Activated T-cell treated with anti-CD3 and anti-CD28 coated beads, Interleukin-2, amount 50 U/mL, for 1 hour (primary cell): ENCODE data around the gene GABRG3.
"Not testable (repeated sequence)": the region's sequence is repeated elsewhere in the genome, so short reads cannot be mapped to it uniquely, and the experiment has no call there.

Experiments
- DNase-seq: peaks from one replicate; pipeline ENCODE4 v3.0.0-alpha.2; 2020

GABRG3 gene

DNA sequence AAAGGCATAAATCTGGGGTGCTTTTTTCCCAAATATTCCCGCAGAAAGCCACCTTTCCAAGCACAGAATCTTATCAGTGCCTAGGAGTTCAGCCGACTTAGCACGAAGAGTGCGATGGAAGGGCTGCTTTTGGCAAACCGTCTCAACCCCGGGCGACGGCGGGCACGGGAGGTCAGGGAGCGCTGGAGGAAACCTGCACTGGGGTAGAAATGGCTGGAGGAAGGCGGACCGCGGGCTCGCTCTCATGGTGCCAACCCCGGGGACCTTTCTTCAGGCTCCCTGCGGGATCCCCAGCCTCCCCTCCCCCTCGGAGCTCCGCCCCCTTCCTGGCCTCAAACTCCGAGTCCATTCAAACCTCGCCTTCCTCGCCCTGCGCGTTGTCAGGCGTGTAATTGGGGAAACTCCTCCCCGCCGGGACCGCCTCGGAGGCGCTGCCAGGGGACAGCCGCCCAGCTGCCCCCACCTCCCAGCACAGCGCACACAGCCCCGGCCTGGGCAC lies at the start of gene GABRG3:
GABRG3 (plus strand) TSS at position 470 of the 499 bp plus-strand sequence.
- no peak for DNase-seq

DNA sequence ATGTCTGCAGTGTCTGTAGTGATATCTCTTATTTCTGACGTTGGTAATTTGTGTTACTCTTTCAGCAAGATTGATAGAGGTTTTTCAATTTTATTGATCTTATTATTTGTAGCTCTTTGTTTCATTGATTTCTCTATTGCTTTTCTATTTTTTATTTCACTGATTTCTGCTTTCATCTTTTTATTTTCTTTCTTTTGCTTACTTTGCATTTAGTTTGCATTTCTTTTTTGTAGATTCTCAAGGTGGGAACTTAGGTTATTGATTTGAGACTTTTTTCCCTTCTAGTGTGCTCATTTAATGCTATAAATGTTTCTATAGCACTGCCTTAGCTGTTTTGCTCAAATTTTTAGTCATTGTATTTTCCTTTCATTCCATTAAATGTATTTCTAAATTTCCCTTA lies 49.5 kb upstream of the GABRG3 start:
- DNase-seq: no peak

DNA sequence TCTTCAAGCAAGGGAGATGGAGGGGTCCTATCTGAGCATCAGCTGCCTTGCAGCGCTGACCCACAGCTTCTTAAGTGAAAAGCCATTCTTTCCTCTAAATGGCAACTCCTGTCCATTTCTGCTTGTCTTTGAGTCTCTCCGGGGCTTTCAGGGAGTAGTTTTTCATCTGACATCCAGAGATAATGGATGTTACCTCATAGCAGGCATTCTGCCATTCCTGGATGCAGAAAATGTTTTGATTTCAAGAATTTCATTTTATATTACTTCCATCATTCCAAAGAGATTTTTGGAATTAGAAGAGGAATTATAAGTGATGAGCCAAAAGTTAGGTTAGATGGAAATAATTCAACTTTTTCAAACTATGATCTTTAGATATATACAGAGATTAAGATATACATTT lies 44.9 kb upstream of the GABRG3 start:
- DNase-seq: no peak

DNA sequence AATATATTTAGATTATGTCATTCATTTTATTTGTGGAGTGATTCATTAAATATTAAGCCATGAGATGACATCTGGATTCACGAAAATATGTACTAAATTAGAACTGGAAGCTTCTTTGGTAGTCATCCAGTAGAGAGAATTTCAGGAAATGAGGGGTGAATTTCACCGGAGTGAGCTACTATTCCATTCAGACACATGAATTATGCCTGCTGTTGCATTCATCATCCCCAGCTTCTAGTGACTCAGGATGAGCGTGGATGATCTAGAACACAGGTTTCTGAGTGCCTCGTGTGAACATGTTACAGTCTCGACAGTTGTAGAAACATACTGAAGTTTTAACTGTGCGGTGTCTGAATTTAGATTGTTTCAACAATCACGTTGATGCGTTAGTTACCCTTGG lies 42.9 kb upstream of the GABRG3 start:
- no peak for DNase-seq

DNA sequence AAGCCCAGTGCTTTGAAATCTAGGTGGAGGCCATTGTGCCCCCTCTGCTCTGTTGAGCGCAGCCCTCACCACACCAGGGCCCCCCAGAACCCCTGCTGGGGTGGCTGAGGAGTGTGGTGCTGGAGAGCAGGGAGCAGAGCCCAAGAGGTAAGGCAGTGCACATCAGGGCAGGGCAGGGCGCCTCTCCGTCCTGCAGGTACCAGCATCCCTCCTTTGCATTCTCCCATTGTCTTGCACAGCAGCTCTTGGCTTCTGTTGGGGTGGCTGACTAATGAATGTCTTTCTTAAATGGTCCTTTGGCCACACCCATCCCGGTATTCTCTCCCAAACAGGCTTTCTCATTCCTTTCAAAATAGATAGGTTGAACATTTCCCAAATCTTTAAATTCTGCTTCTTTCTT lies 41.4 kb upstream of the GABRG3 start:
- DNase-seq: no peak

DNA sequence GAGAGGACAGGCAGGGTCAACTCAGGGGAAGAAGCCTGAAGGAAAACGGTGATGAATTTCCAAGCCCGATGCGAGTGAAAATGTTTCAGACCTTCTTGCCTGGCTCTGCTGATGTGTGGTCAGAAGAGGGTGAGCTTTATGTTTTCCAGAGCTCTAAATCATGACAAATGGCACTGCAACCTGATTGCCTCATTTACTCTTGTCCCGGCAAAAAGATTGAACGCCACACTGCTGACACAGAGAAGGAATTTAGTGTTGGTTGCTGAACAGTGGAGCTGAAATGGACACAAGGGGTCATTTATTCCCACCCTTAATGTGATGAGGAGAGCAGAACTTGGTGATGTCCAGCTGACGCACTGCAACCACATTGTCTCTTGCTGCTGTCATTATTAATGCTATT lies 36.1 kb upstream of the GABRG3 start:
- no peak for DNase-seq

DNA sequence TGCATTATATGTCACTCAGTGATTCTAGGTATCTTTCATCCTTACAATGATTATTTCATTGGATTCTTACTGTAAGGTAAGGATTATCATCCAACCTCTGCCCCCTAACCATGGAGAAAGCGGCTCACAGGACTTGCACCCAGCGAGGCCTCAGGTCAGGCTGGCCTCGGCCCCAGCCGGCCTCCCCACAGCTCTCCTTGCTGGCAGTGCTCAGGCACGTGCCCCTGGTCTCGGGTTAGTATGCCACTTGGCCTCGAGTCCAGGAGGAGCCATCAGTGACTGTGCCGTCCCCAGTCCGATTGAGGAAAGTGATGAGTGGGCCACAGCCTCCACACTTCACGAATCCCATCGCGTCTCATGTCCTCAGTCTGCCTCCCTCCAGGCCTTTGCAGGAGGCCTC lies 35.7 kb upstream of the GABRG3 start:
- no peak for DNase-seq

DNA sequence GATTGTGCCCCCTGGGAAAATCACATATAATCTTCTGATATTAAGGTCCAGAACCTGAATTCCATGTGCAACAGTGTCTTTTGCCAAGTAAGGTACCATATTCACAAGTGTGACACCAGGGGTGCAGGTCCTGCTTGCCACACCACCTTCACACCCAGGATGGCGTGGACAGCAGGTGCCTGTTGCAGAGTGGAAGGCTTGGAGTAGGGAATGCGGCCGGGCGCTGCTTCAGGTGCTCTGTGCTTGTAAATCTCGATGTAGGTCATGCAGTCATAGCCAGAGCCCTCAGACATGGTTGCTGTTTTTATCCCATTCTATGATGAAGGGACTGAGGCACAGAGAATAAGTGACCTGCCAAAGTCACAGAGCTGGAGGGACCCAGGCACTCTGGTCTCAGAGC lies 34.5 kb upstream of the GABRG3 start:
- DNase-seq: no peak

DNA sequence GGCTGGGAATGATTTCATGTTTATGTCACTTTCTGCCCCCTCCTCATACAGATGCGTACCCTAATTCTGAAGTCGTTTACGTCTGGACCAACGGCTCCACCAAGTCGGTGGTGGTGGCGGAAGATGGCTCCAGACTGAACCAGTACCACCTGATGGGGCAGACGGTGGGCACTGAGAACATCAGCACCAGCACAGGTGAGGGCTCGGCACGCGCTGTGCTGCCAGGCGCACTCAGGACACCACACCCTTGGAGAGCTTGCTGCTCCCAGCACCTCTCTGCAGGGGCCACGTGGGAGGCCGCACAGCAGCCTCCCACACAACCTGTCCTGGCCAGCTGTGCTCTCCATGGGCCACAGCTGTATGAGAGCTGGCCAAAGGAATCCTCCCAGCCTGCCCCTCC lies 33.8 kb upstream of the GABRG3 start:
- DNase-seq: no peak

DNA sequence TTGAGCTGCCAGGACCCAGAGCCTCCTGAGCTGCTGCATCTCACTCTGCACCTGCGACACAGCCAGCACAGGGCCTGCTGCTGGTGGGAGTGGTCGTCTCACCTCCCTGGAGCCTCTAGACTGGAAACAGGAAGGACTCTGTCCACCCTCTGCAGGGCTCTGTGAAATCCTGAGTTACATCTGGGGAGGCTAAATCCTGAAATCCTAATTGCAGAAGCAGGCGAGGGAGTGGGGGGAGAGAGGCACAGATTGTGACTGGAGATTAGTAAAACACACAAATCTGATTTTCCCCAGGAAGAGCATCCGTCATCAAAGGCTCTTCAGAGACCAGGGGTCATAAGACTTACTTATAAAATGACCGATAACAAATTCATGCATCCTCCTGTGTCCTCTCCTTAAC lies 31.6 kb upstream of the GABRG3 start:
- DNase-seq: no peak

DNA sequence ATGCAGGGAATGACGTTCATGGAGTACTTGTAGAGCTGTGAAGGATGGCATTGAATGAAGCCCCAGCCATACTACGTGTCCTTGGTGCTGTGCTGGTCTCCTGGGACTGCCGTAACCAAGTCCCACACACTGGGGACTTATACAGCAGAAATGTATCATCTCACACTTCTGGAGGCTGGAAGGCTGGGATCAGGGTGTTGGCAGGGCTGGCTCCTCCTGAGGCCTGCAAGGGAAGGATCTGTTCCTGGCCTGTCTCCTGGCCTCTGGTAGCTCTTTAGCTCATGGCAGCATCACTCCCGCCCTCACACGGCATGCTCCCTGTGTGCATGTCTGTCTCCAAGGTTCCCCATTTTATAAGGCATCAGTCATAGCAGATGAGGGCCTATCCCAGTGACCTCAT lies 29.5 kb upstream of the GABRG3 start:
- DNase-seq: no peak

DNA sequence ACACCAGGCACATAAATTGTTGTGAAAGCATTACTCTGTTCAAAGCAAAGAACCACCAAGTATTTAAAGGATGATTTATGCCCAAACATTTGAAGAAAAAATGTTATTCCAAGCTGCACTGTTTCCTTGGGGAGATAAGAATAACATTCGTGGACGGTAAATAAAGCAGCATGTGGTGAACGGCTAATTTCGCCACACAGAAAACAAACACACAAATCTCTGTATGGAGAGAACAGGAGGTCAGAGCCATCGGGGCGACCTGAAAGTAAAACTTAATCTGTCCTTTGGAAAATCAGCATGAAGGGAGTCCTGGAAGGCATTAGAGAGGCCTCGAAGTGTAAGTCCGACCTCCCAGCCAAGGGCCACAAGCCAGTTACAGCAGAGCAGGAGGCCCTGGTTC lies 27.1 kb upstream of the GABRG3 start:
- DNase-seq: no peak

DNA sequence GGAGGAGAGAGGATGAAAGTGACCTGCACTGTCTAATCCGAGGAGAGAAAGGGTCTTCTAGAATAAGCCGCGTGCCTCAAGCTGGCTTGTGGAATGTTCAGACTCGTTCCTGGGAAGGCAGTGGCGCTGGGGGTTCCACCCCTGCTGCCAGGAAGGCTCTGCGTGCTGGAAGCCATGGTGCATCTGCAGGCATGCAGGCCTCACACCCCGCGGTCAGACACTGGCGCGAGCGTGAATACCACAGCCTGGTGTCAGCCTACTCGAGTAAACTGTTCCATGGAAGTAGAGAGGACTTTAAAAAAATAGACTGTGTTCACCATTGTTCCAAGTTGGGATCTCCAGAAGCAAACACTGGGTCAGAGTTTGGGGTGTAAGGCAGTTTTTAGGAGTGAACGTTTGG lies 25.9 kb upstream of the GABRG3 start:
- DNase-seq: no peak

DNA sequence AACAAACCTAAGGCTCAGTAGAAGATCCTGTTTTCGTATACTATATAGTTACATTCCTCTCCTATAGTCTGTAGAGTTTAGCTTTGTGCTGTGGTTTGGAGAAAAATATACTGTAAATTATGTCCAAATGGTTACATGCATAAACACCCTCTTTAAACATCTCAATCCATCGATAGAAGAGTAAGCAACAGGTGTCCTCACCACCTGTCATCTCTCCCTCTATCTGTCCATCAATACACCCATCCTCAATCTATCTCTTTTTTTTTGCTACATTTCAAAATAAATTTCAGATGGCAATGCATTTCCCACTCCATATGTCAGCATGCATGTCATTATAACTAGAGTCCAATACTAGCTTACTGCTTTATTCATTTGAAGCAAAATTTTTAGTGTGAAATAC lies 21.0 kb upstream of the GABRG3 start:
- DNase-seq: no peak

DNA sequence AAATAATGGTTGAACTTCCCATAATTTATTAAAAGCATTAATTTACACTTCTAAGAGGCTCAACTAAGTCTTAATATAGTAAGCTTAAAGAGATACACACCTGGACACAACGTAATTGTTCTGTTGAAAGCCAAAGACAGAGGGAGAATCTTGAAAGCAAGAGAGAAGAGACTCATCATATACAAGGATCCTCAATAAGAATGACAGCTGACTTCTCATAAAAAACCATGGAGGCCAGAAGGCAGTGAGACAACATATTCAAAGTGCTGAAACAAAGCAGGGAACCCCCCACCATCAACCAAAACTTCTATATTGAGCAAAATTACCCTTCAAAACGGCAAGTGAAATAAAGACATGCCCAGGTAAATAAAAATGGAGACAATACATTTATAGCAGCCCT lies 16.6 kb upstream of the GABRG3 start:
- DNase-seq: no peak

DNA sequence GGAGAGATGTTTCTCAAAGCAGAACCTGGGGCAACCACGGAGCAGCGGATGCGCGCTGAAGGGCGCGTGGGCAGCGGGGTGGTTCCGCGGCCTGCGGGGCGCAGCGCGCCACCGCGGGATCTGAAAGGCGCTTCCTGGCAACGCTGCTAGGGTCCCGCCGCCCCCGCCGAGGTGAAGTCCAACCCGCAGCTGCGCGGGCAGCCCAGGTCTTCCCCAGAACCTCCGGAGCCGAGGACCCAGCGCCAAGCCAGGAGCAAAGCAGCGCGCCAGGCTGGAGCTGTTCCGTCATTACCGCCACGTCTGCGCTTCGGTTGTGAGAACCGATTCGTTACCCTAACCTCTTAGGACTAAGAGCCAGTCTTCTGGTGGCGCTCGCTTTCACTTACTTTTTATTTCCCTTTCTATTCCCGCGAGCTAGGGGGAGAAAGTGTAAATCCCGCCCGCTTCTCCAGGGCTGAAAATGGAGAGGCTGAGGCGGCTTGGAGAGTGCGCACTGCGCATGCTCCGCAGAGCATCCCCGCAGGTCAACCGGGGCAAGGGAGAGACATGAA lies 3.2 kb upstream of the GABRG3 start:
- no peak for DNase-seq

DNA sequence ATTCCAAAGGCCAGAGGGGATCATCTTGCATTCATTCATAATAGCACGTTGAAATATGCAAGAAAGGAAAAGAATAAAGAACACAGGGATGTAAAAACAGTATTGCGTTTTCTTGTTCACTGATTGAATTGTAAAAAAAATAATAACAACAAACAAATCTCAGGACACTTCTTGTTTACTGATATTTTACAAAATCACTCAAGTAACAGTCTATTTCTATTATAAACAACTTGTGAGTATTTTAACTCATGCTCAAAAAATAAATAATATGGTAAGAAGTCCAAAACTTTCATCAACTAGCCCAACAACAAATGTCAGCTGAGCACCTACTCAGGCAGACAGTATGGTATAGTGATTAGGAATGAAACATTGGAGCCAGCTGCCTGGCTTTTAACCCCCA lies 2.2 kb upstream of the GABRG3 start:
- DNase-seq: no peak

DNA sequence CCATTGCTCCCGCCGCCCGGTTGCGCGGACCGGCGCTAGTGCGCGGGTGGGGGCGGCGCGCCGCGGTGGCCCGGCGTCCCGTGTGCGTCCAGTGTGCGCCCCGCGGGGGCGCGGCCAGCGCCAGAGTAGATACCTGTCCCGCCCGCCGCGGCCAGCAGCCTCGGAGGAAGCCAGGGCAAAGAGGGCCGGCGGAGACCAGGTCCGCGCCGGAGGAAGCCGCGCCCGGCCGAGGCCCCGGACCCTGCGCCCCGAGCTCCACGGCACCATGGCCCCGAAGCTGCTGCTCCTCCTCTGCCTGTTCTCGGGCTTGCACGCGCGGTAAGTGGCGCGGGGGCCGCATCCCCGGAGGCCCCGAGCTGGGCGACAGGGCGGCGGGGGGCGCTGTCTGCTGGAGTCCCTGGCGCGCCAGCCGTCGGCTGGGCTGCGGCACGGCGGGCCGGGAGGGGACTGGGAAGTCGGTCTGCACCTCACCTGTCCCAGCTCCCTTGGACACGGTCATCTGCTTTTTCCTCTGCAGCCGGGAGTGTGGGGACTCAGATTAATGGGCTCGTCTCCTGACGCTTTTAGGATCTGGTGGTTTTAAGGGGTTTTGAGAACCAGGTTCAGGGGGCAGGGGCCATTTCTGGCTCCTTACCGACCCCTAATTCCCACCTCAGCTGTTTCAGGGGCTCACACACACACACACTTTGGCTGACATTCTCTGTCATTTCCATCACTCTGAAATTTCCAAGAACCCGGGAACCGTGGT lies 464 bp downstream of the GABRG3 start:
- DNase-seq: no peak

DNA sequence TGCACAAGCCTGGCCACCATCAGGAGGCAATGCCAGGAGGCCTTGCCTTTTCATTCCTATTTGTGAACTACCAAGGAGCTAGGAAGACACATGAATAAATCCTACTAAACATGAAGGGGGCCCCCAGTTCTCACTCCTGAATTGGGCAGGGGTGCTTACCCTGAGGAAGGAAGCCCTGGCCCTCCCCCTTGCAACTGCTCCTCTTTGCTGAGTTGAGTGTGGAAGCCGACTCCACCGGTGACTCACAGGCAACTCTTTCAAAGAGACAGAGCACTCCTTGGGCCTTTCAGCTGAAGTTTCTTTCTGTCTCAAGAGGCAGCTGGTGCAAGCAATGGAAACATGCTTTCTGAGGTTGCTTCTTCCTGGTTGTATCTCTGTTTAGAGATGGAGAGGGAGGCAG lies 1.7 kb downstream of the GABRG3 start:
- no peak for DNase-seq

DNA sequence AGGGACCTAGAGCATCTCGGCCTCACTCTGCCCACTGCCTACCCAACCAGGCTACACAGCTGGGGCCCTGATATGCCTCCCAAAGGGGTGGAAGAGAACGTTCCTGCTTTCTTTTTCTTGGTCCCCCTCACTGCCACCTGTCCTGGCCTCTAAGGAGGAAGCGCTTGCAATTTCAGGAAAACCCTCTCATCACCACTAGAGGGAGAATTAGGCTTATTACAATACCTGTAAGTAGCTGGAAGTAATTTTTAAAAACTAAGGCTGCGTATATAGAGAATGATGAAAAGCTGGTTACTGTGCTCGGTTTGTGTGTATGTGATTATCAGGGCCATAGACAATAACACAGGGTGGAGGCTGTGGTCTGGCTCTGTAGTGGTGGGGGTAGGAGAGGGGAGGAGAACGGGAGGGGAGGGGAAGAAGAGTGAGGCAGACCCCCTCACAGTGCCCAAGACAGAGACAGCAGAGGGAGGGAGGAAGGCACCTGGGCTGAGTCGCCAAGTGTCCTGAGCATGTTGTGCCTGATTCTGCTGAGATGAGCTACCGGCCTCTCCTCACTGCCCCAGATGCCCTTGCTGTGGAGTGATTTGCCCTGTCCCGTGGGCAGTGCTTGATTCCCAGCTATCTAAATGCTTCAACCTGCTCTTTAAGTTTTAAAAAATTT lies 3.3 kb downstream of the GABRG3 start:
- DNase-seq: no peak

DNA sequence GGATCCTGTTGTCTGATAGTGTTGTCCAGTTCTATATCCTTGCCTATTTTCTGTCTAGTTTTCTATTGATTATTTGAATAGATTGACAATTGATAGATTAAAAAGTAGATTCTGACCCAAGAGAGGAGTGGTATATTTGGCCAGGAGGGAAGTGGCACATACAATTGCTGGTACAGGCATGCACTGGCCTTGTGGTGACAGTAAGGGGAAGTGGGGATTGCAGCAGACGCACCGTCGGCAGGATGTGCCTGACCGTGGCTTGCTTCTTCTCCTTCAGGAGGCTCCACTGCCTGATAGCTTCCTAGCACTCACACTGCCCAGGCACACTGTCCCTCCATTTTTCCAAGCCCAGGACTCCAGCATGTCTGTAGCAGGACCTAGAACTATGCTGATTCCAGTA lies 10.5 kb downstream of the GABRG3 start:
- no peak for DNase-seq

DNA sequence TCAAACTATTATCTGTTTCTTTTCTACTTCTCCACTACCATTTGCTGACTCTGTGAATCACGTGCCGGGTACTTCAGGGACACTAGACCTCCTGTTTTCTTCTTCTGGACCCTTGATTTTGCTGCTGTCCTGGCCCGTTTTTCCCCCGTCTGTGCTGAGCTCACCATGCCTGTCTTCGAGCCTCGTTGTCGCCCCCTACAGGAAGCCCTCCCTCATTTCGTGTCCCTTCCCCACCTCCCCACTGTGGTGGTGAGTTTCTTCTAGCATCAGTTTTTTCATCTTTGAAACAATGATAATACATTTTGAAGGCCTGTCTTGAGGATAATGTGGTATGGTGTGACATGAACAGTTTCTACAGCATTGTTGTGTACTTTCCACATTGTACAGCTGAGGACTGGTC lies 12.8 kb downstream of the GABRG3 start:
- DNase-seq: no peak

DNA sequence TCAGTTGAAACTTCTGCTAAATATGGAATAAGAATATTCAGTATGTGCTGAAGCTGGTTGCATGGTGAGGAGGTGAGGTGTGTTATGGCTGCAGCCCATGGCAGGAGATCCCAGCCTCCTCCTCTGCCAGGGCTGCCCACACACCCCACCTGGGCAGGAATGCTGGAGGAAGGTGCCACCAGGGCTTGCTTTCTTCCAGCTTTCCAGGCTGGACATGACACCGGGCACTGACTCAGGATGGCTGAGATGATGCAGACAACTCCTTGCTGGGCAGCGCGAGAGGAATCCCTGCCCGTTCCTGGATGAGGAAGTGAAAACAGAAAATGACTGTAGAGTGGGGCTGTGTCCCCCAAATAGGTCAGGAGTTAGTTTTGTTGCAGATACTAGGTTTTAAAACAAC lies 14.1 kb downstream of the GABRG3 start:
- DNase-seq: no peak

DNA sequence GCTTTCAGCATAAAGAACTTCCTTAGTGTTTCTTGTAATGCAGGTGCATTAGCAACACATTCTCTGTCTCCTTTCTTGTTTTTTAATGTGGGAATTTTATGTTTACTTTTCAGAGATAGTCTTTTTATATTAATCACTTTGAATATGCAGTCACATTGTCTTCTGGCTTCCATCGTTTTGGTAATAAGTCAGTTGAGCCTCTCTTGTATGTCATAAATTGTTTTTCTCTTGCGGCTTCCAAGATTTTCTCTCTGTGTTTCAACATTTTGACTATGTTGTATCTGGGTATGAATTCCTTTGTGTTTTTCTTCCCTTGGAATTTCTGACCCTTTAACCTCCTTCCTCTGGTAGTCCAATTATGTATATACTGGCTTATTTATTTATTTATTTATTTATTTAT lies 25.3 kb downstream of the GABRG3 start:
- no peak for DNase-seq

DNA sequence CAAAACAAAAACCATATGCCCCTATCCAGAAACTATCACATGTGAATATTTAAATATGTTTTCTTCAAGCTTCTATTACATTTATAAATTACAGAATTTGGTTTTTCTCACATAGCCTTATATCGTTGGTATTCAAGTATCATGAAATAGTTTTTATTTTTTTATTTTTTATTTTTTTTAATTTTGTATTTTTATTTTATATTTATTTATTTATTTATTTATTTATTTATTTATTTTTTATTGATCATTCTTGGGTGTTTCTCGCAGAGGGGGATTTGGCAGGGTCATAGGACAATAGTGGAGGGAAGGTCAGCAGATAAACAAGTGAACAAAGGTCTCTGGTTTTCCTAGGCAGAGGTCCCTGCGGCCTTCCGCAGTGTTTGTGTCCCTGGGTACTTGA lies 32.0 kb downstream of the GABRG3 start:
- DNase-seq: not testable (repeated sequence)
